ENCODE results near the gene PCGF1. TPM values are rescaled to one million over a fixed set of nuclear protein-coding genes. Genes with fewer than 3 reads are reported as not detected.
A peak's percentile ranks its signal among the peaks of the same experiment; 100 is the strongest.

The PCGF1 gene
- total RNA-seq, 2 experiments from 2014 or later: 11.6 to 13.8 TPM

GRCh38 chr2:74510272-74510671 lies 2.8 kb upstream of the PCGF1 start:
- Histone ChIP-seq H3K9me3 (ENCODE audit: control insufficient read depth in 1 of 2, insufficient read depth in 1 of 2, low read length in 2 of 2) (peaks cover 0 to 24% of the 10 kb centered on the region in 2 experiments), H3K36me3 (ENCODE audit: insufficient read depth, low read length) (peaks cover 8% of the 10 kb centered on the region), H3K27ac (ENCODE audit: low read depth in 1 of 2, low read length in 2 of 2) (no peak overlapping the region), H3K27me3 (ENCODE audit: control insufficient read depth in 1 of 2, insufficient read depth in 2 of 2, low read length in 2 of 2) (peaks cover 29 to 43% of the 10 kb centered on the region in 2 experiments), H3K4me1 (ENCODE audit: insufficient read depth, low read length) (peaks cover 53% of the 10 kb centered on the region), H3K4me3 (ENCODE audit: low read length) (no peak overlapping the region)
- ATAC-seq (ENCODE audit: poor library complexity) (no peak), DNase-seq (no peak)
- Mint-ChIP-seq H3K36me3 (ENCODE audit: low read depth) (peaks cover 25% of the 10 kb centered on the region), H3K27me3 (peaks cover 67% of the 10 kb centered on the region), H3K9me3 (no peaks in the 10 kb centered on the region), H3K4me1 (ENCODE audit: low read depth) (peaks cover 37% of the 10 kb centered on the region), H3K27ac (no peak overlapping the region), H3K4me3 (peak overlapping the region; percentile 3)
- ChIA-PET CTCF (interaction anchor here (0.8 to 1.6 kb wide), 3 partner anchors 10 to 22 kb away, joined by 3 to 6 read pairs (median 3); no protein-coding TSS in a partner anchor), POLR2A (interaction anchor here (1.0 to 4.4 kb wide), 6 partner anchors 12 to 52 kb away, joined by 3 to 23 read pairs (median 4); partner anchors contain the start of genes AUP1, HTRA2, MOGS and MRPL53)
- TF ChIP-seq, protein P1, sequence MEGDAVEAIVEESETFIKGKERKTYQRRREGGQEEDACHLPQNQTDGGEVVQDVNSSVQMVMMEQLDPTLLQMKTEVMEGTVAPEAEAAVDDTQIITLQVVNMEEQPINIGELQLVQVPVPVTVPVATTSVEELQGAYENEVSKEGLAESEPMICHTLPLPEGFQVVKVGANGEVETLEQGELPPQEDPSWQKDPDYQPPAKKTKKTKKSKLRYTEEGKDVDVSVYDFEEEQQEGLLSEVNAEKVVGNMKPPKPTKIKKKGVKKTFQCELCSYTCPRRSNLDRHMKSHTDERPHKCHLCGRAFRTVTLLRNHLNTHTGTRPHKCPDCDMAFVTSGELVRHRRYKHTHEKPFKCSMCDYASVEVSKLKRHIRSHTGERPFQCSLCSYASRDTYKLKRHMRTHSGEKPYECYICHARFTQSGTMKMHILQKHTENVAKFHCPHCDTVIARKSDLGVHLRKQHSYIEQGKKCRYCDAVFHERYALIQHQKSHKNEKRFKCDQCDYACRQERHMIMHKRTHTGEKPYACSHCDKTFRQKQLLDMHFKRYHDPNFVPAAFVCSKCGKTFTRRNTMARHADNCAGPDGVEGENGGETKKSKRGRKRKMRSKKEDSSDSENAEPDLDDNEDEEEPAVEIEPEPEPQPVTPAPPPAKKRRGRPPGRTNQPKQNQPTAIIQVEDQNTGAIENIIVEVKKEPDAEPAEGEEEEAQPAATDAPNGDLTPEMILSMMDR (IDR thresholded peaks at IDR 0.05): no peak
- intact Hi-C loops (cut with DNase I, micrococcal nuclease): no loop called here

- ChIA-PET POLR2A (interaction anchor here (1.1 to 4.4 kb wide), 10 partner anchors 8 to 50 kb away, joined by 3 to 23 read pairs (median 6); partner anchors contain the start of genes AUP1, CCDC142, HTRA2 and MRPL53), CTCF (interaction anchor here (0.9 to 1.4 kb wide), 3 partner anchors 21 to 25 kb away, joined by 3 to 6 read pairs (median 6); partner anchors contain the start of genes AUP1, CCDC142, HTRA2 and TTC31)
- H3K27me3 ChIP-seq (ENCODE audit: control insufficient read depth in 1 of 2, insufficient read depth in 2 of 2, low read length in 2 of 2): peaks cover 25 to 39% of the 10 kb centered on the region in 2 experiments
- H3K27me3 Mint-ChIP-seq: peaks cover 75% of the 10 kb centered on the region
- peak overlapping the region; percentile 100 for H3K4me3 Mint-ChIP-seq
- intact Hi-C loops (cut with DNase I, micrococcal nuclease): loop anchor here (1.0 to 2.0 kb wide), 2 partner anchors 21 to 51 kb away; partner anchors contain the start of genes AUP1 (in 2 of the 2) and HTRA2 (in 2 of the 2)
- no peaks in the 10 kb centered on the region for H3K9me3 Mint-ChIP-seq
- peak overlapping the region; percentile 97 for H3K27ac Mint-ChIP-seq
- H3K9me3 ChIP-seq (ENCODE audit: control insufficient read depth in 1 of 2, insufficient read depth in 1 of 2, low read length in 2 of 2): peaks cover 0 to 11% of the 10 kb centered on the region in 2 experiments
- H3K4me1 Mint-ChIP-seq (ENCODE audit: low read depth): peaks cover 55% of the 10 kb centered on the region
- peak overlapping the region; percentile 98 for H3K27ac ChIP-seq (ENCODE audit: low read depth in 1 of 2, low read length in 2 of 2)
- TF ChIP-seq, protein P1 (IDR thresholded peaks at IDR 0.05): no peak
- ATAC-seq (ENCODE audit: poor library complexity) (no peak), DNase-seq (peak in 4 of 14 experiments; percentile 11 to 57 (median 38))
- peaks cover 18% of the 10 kb centered on the region for H3K36me3 ChIP-seq (ENCODE audit: insufficient read depth, low read length)
- H3K4me3 ChIP-seq (ENCODE audit: low read length): peak overlapping the region; percentile 92
- H3K4me1 ChIP-seq (ENCODE audit: insufficient read depth, low read length): peaks cover 43% of the 10 kb centered on the region
- peaks cover 37% of the 10 kb centered on the region for H3K36me3 Mint-ChIP-seq (ENCODE audit: low read depth)
Measured at GRCh38 chr2:74507926-74508520, 528 bp upstream of the PCGF1 start.

DNA sequence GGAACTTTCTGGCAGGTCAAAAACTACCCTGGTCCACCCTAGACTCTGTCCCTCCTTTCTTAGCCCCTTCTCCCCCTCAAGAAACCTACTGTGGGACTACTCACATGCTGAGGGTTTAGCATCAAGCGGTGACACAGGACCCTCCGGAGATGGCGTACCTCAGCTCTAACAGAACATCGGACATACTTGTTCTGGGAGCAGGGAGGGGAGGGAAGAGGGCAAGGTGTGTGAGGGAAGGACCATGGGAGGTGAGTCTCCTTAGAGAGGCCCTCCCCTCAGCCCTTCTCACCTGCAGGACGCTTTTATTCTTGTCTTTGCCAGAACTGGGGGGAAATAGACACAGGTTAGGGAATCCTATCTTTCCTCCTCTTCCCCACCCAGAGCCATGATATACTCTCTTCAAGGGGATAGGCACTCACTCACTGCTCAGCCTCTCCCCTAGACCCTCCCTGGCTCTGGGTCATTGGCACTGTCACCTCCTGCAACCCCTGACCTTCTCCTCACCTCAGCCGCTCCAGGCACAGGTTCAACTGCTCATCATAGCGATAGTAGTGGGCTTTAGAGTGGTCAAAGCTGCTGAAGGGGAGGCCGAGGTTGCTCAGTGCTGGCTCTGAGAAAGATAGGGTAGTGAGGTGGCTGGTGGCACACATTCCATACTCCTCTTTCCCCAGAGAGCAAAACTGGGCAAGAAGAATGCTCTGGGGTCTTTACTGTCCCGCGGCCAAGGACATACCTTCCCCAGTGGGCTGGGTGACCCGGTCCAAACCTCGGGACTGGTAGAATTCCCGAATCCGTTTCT lies 1.8 kb downstream of the PCGF1 start:
- Histone ChIP-seq H3K4me3 (ENCODE audit: low read length) (no peak overlapping the region), H3K27me3 (ENCODE audit: control insufficient read depth in 1 of 2, insufficient read depth in 2 of 2, low read length in 2 of 2) (peaks cover 42 to 46% of the 10 kb centered on the region in 2 experiments), H3K36me3 (ENCODE audit: insufficient read depth, low read length) (peaks cover 18% of the 10 kb centered on the region), H3K4me1 (ENCODE audit: insufficient read depth, low read length) (peaks cover 52% of the 10 kb centered on the region), H3K27ac (ENCODE audit: low read depth in 1 of 2, low read length in 2 of 2) (no peak overlapping the region), H3K9me3 (ENCODE audit: control insufficient read depth in 1 of 2, insufficient read depth in 1 of 2, low read length in 2 of 2) (peaks cover 0 to 17% of the 10 kb centered on the region in 2 experiments)
- POLR2A ChIA-PET: interaction anchor here (0.8 kb wide), 1 partner anchor 24 kb away, joined by 3 read pairs; the partner anchor contains the start of genes AUP1 and HTRA2
- intact Hi-C loops (cut with DNase I, micrococcal nuclease): no loop called here
- Mint-ChIP-seq H3K36me3 (ENCODE audit: low read depth) (peaks cover 37% of the 10 kb centered on the region), H3K9me3 (no peaks in the 10 kb centered on the region), H3K4me3 (peak overlapping the region; percentile 75), H3K27ac (no peak overlapping the region), H3K27me3 (peaks cover 76% of the 10 kb centered on the region), H3K4me1 (ENCODE audit: low read depth) (peaks cover 73% of the 10 kb centered on the region)
- CTCF ChIA-PET: interaction anchor here (0.6 to 1.6 kb wide), 3 partner anchors 16 to 26 kb away, joined by 3 to 8 read pairs (median 4); partner anchors contain the start of genes CCDC142 and TTC31
- TF ChIP-seq, protein P1 (IDR thresholded peaks at IDR 0.05): no peak
- no peak for DNase-seq
- no peak for ATAC-seq (ENCODE audit: poor library complexity)

All from CD4-positive, alpha-beta T cell (primary cell).